ENCODE measurements around the gene MCOLN3.

Gene MCOLN3, protein sequence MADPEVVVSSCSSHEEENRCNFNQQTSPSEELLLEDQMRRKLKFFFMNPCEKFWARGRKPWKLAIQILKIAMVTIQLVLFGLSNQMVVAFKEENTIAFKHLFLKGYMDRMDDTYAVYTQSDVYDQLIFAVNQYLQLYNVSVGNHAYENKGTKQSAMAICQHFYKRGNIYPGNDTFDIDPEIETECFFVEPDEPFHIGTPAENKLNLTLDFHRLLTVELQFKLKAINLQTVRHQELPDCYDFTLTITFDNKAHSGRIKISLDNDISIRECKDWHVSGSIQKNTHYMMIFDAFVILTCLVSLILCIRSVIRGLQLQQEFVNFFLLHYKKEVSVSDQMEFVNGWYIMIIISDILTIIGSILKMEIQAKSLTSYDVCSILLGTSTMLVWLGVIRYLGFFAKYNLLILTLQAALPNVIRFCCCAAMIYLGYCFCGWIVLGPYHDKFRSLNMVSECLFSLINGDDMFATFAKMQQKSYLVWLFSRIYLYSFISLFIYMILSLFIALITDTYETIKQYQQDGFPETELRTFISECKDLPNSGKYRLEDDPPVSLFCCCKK
- total RNA-seq, result 0.74 to 16.4 (median 12.2) reads per million in 3 experiments

DNA sequence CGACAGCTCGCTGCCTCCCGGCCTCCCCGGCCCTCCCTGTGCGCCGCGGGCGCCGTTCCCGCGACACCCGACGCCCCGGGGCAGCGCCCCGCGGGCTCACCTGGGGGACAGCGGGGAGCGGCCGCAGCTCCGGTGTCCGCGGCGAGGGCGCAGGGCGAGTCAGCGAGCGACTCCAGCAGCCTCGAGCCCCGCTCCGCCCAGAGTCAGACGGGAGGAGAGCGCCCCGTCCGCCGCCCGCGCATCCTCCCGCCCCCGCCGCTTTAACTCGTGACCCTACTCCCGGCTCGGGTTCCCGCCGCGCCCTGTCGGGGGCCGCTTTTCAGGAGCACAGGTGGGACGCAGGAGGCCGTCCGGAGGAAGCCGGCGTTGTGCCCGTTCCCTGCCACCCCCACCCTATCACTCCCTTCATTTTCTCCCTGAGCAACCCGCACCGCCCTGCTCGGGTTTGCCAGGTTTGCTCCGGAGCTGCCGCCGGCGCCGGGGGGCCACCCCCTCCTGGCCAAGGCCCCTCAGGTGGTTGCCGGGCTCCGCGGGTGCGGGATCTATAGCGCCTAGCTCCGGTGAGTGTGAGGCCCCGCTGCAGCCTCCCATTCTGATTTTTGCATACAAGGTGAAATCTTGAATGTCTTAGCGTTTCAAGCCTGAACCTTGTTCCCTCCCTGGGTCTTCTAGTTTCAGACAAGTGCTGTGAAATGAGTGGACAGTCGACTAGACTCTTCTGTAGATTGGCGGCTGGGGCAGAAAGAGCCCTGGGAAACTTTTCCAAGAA, at the start of gene MCOLN3:
TSS of gene MCOLN3 (minus strand) at position 205 of the 769 bp plus-strand sequence. CDS start 3,140 bp downstream, outside the sequence.
- DNase-seq, result peak; percentile 19

DNA sequence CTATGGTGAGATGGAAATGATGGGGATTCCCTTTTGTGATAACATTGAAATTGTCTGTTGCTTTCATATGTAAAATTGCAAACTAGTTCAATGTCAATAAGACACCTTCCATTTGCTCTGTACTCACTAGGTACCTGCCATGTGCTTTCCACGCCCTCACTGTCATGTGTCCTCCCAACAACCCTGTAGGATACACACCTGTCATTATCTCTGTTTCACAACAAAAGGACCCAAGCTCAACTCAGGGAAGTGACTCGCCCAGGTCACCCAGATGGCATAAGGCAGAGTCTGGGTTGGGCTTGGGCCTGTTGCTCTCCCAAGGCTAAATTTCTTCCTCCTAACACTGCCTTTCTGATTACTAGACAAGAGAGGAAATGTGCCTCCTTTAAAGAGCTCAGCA, 45.3 kb upstream of the MCOLN3 start:
- DNase-seq, result no peak

DNA sequence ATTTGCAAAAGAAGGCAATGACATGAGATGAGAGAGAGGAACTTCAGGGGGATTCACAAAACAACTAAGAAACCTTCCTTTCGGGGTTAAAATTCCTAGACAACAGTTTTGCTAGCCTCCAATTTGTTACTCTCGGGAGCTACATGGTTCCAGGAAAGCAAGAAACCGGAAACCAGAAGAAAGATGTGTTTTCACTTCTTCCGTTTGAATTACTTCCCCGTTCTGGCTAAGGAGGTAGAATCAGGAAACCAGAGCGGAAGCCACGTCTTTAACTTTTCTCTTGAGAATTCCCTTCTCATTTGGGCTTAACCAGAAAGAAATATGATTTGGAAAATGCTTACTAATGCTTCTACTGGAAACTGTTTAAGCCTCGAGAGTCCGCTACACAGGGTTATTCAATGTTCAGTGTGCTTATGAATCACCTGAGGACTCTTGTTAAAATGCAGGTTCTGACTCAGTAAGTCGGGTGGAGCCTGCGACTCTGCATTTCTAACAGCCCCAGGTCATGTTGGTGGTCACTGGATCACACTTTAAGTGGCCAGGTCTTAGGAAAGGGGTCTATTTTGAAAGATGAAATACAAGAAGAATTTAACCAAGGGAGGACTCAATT, 43.5 kb upstream of the MCOLN3 start:
- peak; percentile 2 for DNase-seq

GRCh38 chr1:85090225-85090624, 41.9 kb upstream of the MCOLN3 start:
- DNase-seq, result peak; percentile 46

DNA sequence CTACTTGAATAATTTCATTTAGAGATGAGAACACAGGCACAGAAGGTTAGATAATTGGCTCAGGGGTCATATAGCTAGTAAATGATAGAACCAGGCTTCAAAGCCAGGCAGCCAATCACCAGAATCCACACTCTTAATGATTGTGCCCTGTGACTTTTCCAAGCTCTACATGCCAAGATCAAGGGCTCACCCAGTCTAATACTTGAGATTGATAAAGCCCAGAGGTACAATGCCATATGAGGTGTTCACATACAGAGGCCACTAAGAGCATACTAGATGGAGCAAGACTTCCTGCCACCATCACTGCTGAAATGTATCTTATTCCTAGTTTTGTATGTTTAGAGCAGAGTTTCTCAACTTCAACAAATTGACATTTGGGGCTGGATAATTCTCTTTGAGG, 40.9 kb upstream of the MCOLN3 start:
- no peak for DNase-seq

GRCh38 chr1:85088408-85088784, 40.1 kb upstream of the MCOLN3 start:
- DNase-seq, result no peak

DNA sequence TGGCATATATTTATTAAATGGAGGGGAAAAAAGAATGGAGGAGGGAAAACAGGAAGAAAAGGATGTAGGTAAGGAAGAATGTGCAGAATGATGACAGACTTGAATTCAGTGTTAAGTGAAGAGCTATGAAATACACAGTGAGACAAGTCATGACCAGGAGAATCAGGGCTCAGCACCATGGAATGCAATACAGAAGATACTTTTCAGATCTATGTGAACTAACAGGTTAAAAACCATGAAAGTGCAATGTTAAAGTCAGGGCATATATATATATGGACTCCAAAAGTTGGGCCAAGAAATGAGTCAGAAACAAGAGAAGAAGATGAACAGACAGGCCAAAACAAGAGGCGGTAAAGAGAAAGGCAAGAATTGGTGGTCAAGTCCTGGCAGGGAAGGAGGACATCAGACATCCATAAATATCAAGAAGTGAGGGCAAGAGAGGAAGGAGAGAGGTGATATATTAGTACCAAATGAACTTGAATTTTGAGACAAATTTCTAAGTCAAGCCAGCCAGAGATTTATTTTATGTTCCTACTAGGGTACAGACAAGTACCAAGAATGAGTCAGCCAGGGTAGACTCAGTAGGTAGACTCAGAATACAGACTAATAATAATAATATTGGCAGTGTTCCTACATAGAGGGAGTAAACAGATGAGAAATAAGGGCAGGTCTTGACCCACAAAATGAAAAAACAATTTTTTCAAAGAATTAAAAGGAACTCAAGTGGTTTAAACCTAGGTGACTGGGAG, 39.5 kb upstream of the MCOLN3 start:
- DNase-seq, result no peak

GRCh38 chr1:85085417-85085816, 37.1 kb upstream of the MCOLN3 start:
- no peak for DNase-seq

DNA sequence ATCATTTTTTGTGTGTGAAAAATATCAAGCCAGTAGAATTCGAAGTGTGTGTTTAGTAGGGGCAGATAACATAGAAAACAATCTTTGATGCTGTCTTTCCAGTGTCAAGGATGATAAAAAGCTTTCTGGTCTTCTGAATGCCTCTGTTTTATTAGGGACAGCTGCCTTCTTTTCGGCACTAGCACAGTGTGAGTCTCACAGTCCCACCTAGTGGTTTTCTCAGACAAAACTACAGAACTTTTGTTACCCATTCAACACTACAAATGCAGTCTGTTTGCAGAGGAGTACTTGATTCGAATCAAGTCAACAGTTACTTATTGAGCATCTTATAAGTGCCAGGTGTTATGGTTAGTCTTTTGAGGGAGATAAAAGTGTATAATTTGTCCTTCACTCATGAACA, 30.6 kb upstream of the MCOLN3 start:
- no peak for DNase-seq

GRCh38 chr1:85074365-85074964, 26.2 kb upstream of the MCOLN3 start:
- DNase-seq, result no peak

GRCh38 chr1:85070972-85071492, 22.7 kb upstream of the MCOLN3 start:
- DNase-seq, result no peak

DNA sequence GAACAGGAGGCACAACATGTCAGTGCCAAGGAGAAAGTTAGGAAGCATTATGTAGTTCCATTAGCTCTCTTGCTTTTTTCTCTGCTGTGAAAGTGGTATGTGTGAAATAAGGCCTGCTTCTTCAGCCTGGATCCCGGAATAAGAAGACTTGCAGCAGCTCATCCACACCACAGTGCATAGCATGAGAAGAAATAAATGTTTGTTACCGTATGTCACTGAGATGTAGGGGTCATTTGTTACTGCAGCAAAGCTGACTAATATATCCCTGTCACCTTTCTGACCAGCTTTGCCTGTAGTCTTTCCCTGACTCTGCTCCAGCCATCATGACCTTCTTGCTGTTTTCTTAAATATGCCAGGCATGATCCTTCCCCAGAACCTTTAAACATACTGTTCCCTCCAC, 20.5 kb upstream of the MCOLN3 start:
- no peak for DNase-seq

- no peak for DNase-seq
Observed at GRCh38 chr1:85065550-85065949, 17.2 kb upstream of the MCOLN3 start.

DNA sequence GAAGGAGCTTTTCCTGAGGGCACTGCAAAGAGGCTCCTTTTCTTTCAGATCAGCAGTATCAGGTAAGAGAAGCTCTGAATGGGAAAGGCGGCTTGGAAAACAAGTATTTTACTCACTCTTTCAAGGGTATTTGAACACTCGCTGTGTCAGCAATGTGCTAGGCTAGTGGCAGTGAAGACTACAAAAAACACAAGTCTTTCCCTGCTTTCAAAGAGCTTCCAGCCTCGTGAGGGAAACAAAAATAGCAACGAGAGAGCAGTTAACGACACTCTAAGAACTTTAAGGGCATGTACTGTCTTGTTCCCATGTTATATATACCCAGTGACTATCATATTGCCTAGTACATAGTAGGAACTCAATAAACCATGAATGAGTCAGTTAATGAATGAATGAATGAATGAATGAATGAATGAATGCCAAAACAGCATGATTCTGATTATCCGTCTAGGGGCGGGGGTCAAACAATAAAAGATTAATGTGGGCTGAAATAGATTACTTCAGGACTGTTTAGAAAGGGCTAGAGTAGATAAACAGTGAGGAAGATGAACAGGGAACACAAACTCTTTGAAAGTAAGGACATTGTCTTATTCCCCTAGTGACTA, 14.2 kb upstream of the MCOLN3 start:
- no peak for DNase-seq

DNA sequence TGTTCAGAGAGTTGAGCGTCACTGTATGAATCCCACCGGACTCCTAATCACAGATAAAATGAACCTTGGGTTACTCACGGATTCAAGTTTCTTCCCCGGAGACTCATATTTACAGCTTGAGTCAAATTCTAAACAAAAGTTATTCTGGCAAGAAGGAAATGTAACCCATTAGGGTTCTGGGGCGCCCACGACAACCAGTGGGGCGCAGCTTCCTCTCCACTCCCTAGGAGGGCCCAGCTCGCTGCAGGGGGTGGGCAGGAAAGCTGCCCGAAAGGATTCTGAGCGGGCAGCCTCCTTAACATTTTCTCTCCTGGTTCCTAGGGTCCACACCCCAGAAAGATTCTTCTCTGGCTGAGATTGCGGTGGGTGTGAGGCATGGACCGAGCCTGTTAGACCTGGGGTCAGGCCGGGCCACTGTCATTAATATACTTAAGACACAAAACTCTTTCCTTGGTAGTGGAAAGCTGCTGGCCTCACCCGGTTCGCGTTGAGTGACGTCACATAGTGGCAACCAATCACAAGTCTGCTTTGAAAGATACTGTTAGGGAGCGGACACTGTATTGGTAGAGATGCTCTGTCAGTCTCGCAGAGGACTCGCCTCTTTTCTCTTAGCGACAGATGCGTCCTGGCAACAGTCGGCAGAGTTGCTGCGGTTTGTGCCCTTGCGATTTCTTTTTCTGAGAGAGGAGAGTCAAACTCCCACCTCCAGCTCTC, 13.6 kb upstream of the MCOLN3 start:
- peak; percentile 88 for DNase-seq

DNA sequence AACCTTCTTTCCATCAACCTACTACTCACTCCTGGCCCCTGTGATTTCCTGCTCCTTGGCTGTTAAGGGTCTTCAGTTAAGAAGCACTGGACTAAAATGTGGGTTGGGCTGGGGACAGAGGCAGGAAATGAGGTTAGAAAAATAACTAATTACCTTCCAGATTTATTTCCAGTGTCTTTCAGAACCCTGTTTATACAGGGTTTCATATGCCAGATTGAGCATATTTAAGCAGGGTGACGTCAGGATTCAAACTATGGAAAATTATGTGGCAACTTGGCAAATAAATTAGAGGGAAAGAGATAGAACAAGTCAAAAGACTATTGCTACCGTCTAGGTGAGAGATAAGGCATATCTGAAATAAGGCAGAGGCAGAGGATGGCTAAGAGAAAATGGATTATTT, 11.7 kb upstream of the MCOLN3 start:
- DNase-seq, result no peak

GRCh38 chr1:85059563-85059962, 11.3 kb upstream of the MCOLN3 start:
- no peak for DNase-seq

DNA sequence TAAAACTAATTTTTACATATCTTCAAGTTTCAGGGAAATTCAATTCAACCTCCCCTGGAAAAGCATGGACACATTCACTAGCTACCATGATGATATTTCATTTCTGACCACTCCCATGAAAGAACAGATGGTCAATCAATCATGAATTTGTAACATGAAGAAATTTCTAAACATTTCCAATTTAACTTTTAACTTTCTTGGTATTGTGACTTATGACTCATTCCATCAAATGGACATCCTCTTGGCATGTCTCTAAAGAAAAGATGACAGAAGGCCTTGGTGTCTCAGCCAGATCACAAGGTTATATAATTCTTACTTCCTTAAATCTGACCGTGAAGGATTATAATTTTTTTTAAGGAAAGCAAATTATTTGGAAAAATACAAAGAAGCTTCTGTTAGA, 10.5 kb upstream of the MCOLN3 start:
- no peak for DNase-seq

GRCh38 chr1:85058311-85058710, 10.0 kb upstream of the MCOLN3 start:
- no peak for DNase-seq

- no peak for DNase-seq
Observed at GRCh38 chr1:85054664-85055063, 6.4 kb upstream of the MCOLN3 start.

GRCh38 chr1:85049735-85050166, 1.5 kb upstream of the MCOLN3 start:
- no peak for DNase-seq
